Middle frontal gyrus (tissue), 1 donor: Measurements from ENCODE around the gene SERPINI2.
"Not testable (repeated sequence)": the region's sequence is repeated elsewhere in the genome, so short reads cannot be mapped to it uniquely, and the experiment has no call there.

Source experiments
- DNase-seq: peaks from one replicate; pipeline ENCODE4 v3.0.0-alpha.2; 2015; ENCODE audit warnings: low spot score; ENCODE audit errors: extremely low spot score

Gene SERPINI2

GRCh38 chr3:167450675-167451074, 23.2 kb downstream of the SERPINI2 start:
- DNase-seq, result no peak

- no peak for DNase-seq
These were observed 23.6 kb downstream of the SERPINI2 start for GRCh38 chr3:167450195-167450594.

GRCh38 chr3:167445491-167445890, 28.4 kb downstream of the SERPINI2 start:
- no peak for DNase-seq

- no peak for DNase-seq
These were observed 32.6 kb downstream of the SERPINI2 start for GRCh38 chr3:167441256-167441655.

- no peak for DNase-seq
These were observed 36.3 kb downstream of the SERPINI2 start for GRCh38 chr3:167437428-167438139.

GRCh38 chr3:167426962-167427361, 46.9 kb downstream of the SERPINI2 start:
- DNase-seq, result not testable (repeated sequence)

- DNase-seq, result not testable (repeated sequence)
These were observed 51.4 kb downstream of the SERPINI2 start for GRCh38 chr3:167422396-167422795.

- no peak for DNase-seq
These were observed 64.2 kb downstream of the SERPINI2 start for GRCh38 chr3:167409611-167410010.

GRCh38 chr3:167406876-167407492, 66.9 kb downstream of the SERPINI2 start:
- peak; percentile 60 for DNase-seq

GRCh38 chr3:167397826-167398225, 76.0 kb downstream of the SERPINI2 start:
- DNase-seq, result no peak

GRCh38 chr3:167396075-167396474, 77.8 kb downstream of the SERPINI2 start:
- no peak for DNase-seq

- DNase-seq, result no peak
These were observed 79.8 kb downstream of the SERPINI2 start for GRCh38 chr3:167394003-167394402.
